Upper lobe of left lung (tissue), 4 donors: ENCODE data around the gene TMEM138.

Experiments used
- CTCF ChIP-seq, 6 experiments: fragments of 450-650 bp in 4 of 6; fragments of 200-600 bp in 2 of 6; sonication (generic) in 2 of 6; IDR thresholded peaks; one replicate each; pipeline ENCODE4 v1.5.1; 2016 to 2019; ENCODE audit warnings: antibody characterized with exemption in 6 of 6
- POLR2A ChIP-seq, 4 donors: fragments of 450-650 bp; IDR thresholded peaks; one replicate each; pipeline ENCODE4 v1.5.1; 2016 to 2017; ENCODE audit warnings: antibody characterized with exemption in 4 of 4, mild to moderate bottlenecking in 2 of 4

GRCh38 chr11:61414547-61414946 is 52.4 kb downstream of the TMEM138 start:
- TF ChIP-seq CTCF (IDR thresholded peaks at IDR 0.05) (no peak), POLR2A (IDR thresholded peaks at IDR 0.05) (no peak)
